HG02798 (cell line): ENCODE results near the gene SOD1.

Source experiments
- ATAC-seq: cut with Tn5 transposase; IDR thresholded peaks from one replicate; pipeline ENCODE4 v1.9.1; 2021; ENCODE audit warnings: mild to moderate bottlenecking; ENCODE audit not compliant: unreplicated experiment, poor library complexity

The SOD1 gene

GRCh38 chr21:31678478-31678877 lies 19.0 kb downstream of the SOD1 start:
- ATAC-seq, result no peak

DNA sequence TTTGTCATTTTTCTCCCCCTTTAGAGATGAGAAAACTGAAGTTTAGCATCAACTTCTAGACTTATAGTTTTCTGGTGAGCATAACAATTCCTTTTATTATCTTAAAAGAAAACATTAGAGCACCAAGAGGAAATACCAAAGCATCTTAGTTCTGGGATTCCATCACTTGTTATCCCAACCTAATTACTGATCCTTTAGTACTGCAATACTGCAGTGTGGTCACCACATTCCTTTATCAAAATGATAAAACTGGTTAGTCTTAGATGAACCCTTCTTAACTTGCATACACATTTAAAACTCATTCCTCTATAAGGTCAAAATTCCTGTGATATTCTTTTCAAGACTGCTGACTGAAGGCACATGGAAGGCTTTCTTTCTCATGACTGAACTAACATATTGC lies 23.1 kb downstream of the SOD1 start:
- no peak for ATAC-seq

DNA sequence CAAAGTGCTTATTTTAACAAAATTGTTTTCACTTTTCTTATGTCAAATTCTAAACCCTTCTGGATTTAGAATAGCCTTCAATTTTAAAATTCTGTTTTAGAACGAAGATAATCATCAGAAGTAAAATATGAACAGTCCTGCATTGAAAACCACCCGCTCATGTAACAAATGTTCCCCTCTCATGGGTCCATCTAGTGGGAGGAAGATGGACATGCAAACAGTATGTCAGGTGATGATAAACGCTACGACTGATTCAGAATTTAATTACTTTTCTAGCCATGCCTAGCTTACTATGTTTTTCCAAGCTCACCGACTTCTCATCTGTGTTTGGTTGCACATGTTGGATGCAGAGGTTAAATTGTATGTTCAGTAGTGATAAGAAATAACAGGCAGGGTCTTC lies 23.5 kb downstream of the SOD1 start:
- ATAC-seq, result no peak

DNA sequence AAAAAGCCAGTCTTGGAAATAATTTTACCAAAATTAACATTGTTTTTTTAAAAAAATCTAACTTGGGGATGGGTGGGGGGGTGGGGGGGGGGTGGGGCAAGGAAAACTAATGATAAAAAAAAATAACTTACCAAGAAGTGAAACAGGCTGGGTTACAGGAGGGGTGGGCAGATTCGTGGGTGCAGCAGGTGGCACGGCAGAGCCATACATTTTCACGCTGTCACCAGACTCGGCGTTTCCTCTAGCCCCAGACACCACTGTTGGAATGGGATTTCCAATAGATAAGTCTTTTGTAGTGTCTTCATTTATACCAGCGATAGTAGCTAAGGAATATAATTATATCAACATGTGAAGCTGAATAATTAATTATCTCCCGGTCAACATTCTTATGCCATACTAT lies 25.4 kb downstream of the SOD1 start:
- ATAC-seq, result no peak

DNA sequence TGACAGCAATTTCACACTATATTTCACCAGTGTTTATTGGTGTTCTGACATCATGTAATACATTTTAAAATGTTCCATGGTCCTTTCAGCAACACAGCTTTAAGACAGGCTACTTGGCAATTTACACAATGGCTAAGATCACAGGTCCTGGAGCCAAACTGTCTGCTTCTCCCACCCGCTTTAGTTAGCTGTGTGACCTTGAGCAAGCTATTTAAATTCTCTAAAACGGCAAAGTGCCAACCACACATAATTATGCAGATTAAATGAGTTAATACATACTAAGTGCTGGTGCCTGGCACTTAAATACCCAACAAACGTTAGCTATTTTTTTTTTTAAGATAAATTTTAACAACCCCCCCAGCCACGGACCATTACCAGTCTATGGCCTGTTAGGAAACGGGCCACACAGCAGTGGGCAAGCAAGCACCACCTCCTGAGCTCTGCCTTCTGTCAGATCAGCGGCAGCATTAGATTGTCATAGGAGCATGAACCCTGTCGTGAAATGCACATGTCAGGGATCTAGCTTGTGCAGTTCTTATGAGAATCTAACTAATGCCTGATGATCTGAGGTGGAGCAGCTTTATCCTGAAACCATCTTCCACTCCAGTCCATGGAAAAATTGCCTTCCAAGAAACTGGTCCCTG lies 26.9 kb downstream of the SOD1 start:
- no peak for ATAC-seq

DNA sequence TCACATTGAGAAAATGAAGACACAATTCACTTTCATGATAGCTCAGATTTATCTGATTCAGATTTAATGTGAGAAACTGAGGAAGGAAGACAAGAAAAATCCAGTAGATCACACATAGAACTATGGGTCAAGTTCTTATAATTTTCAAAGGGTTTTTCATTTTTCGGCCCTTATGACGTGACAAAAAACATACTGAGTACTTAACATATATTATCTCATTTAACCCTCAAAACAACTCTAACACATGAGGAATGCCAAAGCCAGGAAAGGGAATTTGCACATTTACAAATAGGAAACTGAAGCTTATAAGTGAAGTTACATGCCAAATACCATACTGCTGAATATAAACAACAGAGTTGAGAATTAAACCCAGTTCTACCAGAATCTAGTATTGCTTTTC lies 27.6 kb downstream of the SOD1 start:
- no peak for ATAC-seq

DNA sequence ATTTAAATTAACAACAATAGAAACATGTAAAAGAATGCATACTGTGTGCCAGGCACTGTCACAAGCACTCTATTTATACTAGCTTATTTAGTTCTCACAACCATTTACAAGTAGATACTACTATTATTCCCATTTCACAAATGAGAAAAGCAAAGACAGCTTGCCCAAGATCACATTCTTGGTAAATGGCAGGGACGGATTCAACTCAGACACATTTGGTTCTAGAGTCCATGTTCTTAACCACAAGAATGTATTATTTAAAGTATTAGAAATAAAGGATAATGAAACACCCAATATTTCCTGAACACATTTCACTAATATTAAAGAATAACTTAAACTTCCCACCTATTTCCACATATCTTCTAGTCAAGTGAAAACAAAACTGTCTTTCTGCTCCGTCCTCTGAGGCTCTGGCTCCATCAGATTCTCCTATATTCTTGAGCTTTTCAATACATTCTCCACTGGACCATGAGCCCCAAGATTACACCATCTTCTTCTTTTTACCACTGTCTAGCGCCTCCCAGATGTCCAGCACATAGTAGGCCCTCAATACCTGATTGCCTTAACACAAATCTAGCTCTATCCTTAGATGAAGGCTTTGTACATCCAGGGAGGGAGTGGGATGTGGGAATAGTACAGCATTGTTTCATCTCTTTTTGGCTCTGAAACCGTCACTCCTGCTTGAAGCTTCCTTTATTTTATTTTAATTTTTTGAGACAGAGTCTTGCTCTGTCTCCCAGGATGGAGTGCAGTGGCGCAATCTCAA lies 29.3 kb downstream of the SOD1 start:
- ATAC-seq, result no peak

DNA sequence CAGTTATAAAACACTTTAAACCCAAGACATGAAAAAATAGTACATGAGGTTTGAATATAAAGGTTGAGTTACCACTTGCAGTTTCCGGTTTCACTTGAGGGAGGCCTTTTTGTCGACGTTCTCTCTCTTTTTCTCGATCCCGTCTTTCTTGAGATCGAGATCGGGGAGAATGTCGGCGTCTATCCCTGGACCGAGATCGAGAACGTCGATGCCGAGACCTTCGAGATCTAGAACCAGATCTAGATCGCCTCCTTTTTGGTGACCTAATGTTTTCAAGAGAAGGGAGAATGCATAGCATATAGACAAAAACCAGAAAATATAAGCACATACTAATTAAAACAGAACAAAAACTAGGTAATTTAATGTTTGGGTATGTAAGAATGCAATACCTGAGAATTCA lies 33.7 kb downstream of the SOD1 start:
- no peak for ATAC-seq

DNA sequence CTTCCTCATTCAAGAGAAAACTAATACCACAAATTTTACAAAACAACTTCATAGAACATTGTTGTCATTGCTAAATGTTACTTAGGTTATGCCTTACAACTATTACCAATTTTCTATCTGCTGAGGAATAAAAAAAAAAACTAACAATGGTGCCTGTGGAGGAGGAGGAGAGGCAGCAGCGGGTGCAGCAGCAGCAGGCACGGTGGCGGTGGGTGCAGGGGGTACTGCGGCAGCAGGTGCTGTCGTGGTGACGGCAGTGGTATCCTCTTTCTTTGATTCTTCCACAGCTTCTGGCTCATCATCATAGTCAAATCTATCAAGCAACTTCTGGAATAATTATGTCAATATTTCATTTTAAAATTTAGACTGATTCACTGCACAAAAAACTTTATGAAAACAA lies 36.9 kb downstream of the SOD1 start:
- ATAC-seq, result no peak

- ATAC-seq, result no peak
Observed at GRCh38 chr21:31698461-31698860, 39.0 kb downstream of the SOD1 start.

DNA sequence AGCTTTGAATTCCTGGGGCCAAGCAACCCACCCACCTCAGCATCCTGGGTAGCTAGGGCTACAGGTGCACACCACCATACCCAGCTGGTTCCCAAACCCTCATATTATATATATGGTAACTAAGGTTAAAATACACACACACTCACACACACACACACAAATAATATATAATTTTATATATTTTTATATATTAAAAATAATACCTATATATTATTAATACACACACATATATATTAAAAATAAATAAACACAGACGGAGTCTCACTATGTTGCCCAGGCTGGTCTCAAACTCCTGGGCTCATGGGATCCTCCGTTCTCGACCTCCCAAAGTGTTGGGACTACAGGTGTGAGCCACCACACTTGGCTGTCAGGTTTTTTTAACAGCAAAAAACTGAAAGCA lies 40.5 kb downstream of the SOD1 start:
- no peak for ATAC-seq

- no peak for ATAC-seq
Observed at GRCh38 chr21:31706562-31706961, 47.1 kb downstream of the SOD1 start.

DNA sequence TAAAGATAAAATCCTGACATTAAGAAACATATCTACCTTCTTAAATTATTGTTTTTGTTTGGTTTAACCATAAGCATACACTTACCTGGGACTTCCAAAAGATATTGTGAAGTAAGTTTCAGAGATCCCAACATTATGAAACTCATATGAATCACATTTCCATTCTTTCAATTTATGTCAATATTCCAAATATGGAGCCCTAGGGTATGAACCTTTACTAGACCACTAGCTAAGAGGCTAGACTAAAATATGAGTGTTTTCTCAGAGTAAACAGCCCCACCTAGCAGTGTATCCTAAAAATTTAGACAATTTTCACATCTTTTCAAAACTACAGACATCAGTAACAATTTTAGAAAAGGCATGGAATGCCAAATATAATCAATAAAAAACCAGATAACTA lies 48.0 kb downstream of the SOD1 start:
- no peak for ATAC-seq

DNA sequence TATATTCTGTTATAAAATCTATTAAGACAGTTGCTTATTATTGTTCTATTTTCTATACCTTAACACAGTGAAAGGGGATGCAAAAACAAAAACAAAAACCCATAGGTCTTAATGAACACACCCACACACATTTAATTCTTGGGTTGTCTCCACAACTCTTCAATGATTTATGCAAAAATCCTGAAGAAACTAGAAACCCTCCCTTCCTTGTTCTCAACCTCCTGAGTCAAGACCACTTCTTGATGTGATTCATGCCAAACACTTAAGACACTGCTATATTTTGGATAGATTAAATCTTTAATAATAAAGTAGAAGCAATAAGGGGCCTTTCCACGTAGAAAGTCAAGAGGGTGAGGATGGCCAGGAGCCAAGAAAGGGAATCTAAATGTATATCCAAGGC lies 49.0 kb downstream of the SOD1 start:
- no peak for ATAC-seq

DNA sequence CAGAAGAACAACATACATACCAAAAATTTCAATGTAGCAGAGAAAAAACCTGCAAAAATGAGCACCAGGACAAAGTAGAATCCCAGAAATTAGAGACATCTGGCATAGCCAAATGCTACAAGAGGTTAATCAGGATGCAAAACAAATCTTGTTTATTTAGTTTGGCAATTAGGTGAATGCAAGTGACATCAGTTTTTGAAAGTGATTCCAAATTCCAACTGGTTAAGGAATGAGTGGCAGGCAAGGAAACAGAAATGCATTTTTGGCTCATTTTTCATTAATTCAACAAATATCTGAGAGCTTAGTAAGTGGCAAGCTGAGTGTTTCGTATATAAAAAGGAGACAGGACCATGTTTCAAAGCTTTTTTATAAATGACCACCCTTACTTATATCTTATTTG lies 51.1 kb downstream of the SOD1 start:
- no peak for ATAC-seq

DNA sequence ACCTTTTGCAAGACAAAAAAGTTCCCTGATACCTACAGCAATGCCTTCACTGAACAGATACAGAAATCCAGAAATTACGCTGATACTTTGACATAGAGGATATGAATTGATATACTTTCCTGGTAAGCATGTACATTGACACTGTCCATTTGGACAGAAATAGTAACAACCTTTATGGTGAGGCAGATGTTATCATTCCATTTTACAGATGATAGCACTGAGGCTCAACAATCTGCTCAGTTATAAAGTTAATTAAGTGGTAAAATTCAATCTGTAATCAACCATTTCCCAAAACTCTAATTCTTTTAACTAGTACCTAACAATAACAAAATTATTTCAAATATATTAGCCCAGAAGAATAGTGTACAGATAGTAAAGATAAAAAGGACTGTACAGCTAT lies 51.8 kb downstream of the SOD1 start:
- ATAC-seq, result no peak

DNA sequence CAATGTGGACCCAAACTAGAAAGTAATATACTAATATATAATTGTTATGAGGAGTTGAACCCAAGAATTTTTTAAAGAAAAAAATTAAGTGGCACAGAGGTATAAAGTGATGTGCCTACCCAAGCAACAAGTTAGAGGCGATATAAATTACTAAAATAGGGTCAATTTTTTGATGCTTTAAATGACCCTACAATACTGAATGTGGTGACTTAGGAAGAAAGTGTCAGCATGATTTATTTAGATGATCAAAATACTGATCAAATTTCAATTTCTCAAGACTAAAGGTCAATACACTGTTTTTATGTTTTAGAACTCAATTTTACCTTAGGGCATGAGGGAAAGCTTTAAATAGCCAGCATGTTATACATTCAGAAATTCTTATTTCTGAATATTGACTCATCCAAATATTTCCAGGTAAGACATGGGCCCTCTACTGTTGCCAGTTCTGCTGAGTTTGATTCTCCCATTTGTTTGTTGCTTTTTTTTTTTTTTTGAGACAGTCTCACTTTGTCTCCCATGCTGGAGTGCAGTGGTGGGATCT lies 52.3 kb downstream of the SOD1 start:
- ATAC-seq, result no peak

GRCh38 chr21:31713115-31713514 lies 53.6 kb downstream of the SOD1 start:
- ATAC-seq, result no peak

DNA sequence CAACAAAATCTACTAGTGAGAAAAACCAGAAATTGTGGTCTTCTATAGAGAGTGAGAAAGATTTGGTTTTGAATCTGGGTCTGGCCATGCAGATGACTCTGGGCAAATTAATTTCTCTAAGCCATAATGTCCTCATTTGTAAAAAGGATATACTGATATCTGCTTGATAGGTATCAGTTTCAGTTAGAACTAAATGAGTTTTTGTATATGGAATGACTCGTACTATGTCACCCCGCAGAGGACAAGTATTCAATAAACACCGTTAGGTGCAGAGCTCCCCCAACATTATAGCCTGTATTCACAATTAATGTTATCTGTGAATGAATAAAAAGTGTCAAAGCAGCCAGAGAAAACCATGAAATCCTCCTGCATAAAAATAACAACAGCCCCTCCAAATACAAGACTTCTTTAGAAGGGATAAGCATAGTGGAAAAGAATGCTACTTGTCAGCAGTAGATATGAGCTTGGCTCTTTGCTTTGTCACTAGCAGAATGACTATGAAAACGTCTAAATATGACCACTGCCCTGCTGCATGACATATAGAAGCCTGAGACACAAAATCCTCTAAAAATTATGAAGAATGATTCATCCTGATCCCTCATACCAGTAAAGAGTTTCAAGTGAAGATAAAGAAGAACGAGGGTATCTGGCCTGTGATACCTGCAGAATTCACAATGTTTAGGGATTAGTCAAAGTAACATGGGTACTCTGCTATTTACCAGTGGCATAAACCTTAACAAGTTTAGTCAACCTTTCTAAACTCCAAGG lies 54.7 kb downstream of the SOD1 start:
- peak; percentile 47 for ATAC-seq

- ATAC-seq, result no peak
Observed at GRCh38 chr21:31714741-31715365, 55.4 kb downstream of the SOD1 start.

DNA sequence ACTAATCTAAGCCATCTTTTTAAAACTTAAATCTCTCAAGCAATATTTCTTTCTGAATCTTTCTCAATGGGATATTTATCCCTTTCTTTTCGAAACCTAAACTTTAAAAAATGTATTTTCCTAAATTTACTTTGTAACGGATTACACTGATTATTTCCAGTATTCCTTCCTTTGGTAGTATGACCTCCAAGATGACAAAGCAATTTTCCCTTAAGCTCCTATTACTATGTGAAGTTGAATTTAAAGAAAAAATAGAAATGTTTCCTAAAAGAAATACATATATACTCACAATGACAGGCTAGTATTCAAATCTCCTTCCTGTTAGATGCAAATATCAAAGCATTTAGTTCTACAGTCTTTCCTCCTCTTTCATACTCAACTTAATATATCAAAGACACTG lies 56.6 kb downstream of the SOD1 start:
- ATAC-seq, result no peak
